HPDE6-E6E7 (cell line): Measurements from ENCODE around the gene CHST8.

Experiments used
- DNase-seq: peaks from one replicate; pipeline ENCODE4 v3.0.0; 2011; ENCODE audit warnings: missing footprints; ENCODE audit errors: extremely low spot score

CHST8 gene

DNA sequence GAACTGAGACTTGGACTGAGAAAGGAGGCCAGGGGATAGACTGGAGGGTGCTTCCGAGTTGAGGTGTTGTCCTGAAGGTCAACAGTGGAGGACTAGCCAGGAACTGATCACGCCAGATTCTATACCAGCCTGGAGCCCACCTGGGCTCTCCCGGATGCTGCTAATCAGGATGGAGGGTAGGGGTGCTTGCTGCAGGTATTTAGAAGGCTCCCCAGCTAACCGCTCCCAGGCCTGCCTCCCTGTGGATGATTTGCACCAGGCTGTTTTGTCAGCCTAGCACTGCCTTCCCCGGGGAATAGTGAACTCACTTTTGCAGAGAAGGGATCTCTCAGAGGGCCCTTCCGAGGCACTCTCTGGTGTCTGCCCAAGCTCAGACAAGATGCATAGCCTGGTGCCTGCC is 114.4 kb downstream of the CHST8 start:
- no peak for DNase-seq

DNA sequence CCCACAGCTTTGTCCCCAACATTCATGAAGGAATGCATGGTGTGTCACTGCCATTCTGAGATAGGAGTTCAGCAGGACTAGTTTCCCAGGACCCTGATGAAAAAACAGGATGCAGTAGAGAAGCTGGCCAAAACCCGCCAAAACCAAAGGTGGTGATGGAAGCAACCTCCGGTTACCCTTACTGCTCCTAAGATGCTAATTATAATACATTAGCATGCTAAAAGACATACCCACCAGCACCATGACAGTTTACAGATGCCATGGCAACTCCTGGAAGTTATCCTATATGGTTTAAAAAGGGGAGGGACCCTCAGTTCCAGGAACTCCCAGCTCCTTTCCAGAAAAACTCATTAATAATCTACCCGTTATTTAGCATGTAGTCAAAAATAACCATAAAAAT is 115.0 kb downstream of the CHST8 start:
- DNase-seq = no peak

DNA sequence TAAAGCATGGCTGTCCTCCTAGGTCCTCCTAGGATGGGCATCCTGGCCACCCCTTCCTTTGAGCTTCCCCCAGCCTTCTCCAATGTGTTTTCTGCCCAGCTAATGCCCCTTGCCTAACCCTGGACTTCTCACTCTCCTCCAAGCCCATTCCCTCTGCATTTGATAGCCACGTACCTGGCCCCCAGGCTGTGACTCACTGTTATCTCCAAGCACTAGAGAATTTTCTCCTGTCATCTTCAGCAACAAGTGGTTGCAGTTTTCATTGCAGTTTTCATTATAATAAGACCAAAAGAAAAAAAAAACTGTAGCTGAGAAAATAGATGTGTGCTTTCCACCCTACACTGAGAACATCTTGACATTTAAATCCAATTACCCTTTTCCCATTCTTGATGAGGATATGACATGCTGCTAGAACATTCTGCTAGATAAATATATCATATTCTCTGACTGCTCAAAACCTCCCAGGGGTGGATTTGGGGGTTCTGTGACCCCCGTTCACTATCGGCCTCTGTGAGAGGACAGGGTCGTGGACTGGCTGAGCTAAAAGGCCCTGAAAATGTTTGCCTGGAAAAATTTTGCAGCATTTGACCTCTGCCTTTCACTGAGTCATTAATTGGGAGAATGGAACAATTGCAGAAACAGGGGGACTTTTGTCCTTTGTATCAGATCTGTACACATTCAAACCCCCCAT is 116.1 kb downstream of the CHST8 start:
- no peak for DNase-seq

DNA sequence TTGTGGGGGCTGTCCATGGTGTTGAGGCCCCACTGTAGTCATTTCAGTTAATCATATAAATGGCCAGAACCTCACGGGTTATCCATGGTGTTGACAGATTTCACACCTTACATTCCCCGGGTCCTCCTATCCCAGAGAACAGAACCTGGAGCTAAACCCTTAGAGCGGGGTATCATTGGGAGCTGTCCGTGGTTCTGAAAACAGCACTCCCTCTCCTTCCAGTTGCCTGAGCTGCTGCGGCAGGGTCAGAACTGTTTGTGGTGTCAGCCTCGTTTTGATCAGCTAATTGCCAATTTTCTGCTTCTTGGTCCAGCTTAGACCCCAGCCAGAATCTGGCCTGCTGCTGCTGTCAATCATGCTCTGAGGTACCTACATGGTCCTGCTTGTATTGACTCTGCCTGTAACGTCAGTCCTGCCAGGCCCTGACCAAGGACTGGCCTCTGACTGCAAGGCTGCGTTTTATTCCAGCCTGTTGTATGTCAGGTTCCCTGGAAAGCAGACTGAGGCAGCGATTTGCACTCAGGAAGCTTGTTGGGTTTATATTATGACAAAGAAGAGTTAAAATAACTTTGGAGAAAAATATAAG is 119.2 kb downstream of the CHST8 start:
- peak; percentile 15 for DNase-seq

DNA sequence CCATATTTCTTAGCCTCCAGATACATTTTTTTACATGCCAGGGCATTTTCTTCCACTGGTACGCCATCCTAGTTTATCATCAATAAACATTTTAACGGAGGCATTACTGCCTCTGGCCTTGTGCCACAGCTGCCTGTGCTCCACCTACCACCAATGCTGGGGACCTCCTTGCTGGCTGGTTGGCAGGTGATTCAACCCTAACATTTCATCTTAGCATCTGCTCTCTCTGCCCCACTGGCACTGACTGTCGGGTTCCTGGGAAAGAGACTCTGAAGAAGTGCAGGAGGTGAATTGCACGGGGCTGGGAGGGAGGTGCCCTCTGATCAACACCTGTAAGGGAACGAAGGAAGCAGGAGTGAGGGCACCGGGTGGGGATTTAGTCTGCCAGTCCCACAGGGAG is 123.5 kb downstream of the CHST8 start:
- DNase-seq = no peak

DNA sequence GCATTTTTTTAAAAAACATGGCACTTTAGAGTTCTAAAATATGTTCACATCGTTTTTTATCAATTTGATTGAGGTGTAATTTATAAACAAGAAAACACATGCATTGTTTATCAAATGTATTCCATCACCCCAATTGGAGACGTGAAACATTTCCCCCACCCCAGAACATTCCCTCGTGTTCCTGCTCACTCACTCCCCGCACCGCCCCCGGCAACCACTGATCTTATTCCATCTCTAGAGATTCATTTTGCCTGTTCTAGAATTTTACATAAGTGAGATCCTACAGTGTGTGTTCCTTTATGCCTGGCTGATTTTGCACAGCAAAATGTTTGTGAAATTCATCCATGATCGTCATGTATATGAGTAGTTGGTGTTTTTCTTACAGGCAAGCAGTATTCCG is 124.4 kb downstream of the CHST8 start:
- no peak for DNase-seq

DNA sequence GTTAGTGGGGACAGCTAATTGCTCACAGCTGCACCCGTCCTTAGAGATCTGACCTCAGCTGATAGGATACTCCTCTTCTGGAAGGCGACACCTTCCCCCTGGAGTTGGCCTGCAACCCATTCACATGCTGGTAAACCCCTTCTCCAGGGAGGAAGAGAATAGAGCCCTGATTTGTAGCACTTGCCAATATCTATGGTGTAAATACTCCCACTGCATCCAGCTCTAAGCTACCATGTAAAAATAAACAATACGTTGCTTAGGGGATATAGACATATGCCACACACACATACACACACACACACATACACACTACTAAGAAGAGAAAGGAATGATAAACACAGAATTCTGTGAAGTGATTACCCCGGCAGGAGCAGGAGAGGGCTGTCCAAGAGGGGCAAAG is 125.5 kb downstream of the CHST8 start:
- DNase-seq = no peak

DNA sequence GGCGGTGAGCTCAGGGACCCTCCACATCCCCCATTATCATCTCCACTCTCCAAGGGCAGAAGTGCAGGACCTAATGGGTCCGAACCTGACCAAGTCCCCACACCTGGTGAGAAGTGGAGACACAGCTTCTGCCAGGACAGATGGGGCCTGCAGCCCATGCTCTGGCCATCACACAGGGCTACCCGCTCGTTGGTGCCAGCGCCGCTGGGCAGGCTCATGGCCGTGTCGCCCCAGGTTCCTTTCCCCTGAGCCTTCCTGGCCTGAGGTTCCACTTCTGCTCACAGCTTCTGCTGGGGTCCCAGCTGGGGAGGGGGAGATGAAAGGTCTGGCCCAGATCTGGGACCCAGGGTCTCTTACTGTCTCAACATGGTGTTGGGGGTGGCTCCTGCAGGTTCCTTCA is 126.5 kb downstream of the CHST8 start:
- DNase-seq = no peak

DNA sequence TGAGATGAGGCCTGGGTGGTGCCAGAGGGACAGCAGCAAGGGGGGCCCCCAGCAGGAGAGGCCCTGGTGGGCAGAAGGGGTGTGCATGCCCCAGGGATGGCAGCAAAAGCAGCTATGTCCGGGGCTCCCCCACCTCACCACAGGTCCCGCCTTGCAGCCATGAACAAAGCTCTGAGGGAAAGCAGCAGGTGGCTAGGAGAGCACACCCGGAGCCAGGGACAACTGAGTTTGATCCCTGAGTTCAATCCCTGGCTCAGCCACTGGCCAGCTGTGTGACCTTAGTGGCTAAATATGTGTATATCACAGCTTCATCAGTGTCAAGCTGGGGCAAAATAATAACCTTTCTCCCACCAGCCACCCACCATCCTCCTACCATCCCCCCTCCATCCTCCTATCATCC is 127.3 kb downstream of the CHST8 start:
- no peak for DNase-seq

DNA sequence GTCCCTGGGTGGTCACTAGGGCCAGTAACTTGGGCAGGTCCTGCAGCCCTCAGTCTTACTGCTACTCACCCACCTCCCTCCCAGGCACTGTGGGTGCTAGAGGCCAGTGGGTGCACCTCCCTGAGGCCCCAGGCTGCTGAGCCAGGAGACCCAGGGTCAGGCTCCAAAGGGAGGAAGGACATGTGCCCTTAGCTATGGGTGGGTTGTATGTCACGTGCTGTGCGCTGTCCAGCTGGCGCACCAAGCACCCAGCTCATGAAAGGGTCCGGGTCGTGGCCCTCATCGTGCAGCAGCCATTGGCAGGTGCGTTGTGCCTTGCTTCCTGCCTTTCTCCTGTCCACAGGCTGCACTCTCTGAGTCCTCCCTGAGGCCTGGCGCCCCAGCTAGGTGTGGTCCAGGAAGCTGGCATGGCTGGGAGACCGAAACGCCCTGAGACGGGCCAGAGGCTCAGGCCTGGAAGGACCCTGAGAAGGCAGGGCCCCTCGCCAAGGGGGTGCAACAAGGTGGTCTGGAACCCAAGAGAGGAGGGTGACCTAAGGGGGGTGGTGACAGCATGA is 127.9 kb downstream of the CHST8 start:
- no peak for DNase-seq

DNA sequence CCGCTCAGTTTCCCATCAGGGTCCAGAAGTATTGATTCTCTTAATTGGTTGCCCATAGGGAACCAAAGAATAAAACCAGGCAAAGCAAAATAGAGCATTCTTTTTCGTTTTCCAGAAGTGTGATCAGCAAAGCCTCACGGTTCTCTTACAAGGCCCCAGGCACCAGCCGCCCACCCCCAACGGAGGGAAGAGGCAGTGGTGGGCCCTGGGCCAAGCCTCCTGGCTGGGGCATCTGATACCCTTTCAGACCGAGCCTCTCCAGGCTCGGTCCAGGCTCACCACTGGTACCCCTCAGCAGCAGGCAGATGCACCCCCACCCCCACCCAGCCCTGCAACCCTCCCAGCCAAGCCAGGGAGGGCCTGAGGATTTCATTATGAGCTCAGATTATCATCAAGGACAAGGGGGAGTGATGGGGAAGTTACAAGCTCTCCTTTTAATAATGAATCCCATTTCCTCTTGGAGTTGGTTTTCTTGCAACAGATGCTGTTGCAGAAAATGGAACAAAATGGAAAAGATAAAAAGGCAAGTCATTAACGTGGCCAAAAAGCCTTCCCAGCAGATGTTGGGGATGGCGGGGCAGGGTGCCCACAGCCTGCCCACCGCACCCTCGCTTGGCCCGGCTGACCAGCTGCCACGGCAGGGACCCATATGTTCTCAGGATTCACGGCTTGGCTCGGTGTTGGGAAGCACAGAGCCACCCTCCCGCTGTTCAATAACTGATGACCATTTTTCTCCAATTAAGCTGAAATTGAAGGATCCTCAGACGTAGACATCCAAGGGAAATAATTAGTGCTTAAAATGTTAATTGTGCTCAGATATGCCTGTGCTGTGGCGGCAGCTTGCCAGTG is 129.1 kb downstream of the CHST8 start:
- DNase-seq = no peak

DNA sequence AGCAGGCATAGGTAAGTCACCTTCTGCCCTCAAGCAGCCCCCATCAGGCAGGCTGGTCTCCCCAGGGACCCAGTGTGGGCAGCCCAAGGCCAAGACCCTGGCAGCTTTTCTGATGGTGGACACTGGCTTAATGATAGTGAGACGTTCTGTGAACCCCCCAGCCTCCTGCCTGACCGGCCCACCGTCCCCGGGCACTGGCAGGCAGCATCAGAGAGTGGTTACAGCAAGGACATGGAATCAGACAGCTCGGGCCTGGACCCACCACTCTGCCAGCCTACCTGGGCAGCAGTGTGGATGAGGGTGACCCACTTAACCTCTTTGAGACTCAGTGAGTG is 129.7 kb downstream of the CHST8 start:
- no peak for DNase-seq

DNA sequence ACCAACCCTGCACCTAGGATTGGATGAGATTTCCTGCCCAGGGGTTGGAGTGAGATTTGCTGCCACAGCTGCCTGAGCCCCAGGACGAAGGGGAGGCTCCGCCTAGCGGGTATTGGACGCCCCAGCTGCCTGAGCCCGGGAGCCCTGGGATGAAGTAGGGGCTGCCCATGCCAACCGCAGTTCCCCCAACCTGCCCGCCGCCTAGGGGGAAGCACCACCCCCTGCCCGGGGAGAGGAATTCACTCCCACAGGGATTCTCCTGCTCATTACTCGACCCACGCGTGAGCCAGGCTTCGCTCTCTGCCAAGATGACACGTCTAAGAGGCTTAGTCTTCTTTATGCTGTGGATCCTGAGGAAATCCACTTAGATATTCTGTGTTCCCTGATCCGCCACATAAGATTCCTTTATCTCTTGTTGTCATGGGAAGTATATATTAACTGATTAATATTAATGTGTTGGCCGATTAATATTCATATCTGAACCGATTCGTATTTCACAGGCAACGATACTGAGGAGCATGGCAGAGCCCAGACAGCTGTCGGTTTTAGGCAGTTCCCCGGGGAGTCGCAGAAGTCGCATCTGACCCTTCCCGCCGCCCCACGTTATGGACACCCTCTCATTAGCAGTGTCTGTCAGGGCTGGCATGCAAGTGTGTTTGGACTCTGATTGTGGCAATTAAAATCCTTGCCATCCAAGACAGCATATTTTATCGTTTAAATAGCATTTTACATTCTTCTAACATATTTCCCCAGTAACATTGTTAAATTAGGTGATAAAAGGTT is 130.5 kb downstream of the CHST8 start:
- no peak for DNase-seq

DNA sequence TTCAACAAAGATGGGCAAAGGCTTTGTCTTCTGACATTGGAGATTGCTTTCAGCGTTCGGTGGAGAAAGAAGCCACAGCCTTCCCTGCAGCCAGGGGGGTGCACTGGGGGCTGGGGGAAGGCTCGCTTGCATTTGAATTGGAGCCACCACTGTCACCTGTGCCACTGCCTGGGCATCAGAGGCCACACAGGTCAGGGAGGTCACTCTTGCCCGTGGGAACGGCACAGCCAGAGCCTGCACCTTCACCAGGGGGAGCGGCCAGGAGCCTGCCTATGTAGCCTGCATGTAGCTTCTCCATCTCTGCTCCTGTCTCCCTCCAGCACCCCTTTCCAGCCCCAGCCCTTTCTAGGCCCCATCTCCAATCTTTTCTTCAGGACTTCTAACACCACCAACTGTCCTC is 131.2 kb downstream of the CHST8 start:
- DNase-seq = no peak

DNA sequence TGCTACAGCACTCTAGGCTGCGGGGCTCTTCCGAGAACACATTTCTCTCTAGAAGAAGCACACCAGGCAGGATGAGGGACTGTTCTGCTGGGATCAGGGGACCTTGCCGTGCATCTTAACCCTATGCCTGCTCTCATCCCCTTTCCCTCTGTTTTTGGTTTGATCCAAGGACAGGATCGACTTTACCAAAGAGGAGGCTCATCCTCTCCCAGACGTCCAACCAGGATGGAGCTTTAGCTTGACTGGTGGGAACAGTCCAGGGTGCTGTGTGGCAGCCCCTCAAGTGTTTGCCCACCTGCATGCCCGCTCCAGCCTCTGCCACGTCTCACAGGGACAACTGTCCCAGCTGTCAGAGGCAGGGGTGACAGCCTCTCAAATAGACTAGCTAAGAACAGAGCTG is 132.6 kb downstream of the CHST8 start:
- DNase-seq = no peak

DNA sequence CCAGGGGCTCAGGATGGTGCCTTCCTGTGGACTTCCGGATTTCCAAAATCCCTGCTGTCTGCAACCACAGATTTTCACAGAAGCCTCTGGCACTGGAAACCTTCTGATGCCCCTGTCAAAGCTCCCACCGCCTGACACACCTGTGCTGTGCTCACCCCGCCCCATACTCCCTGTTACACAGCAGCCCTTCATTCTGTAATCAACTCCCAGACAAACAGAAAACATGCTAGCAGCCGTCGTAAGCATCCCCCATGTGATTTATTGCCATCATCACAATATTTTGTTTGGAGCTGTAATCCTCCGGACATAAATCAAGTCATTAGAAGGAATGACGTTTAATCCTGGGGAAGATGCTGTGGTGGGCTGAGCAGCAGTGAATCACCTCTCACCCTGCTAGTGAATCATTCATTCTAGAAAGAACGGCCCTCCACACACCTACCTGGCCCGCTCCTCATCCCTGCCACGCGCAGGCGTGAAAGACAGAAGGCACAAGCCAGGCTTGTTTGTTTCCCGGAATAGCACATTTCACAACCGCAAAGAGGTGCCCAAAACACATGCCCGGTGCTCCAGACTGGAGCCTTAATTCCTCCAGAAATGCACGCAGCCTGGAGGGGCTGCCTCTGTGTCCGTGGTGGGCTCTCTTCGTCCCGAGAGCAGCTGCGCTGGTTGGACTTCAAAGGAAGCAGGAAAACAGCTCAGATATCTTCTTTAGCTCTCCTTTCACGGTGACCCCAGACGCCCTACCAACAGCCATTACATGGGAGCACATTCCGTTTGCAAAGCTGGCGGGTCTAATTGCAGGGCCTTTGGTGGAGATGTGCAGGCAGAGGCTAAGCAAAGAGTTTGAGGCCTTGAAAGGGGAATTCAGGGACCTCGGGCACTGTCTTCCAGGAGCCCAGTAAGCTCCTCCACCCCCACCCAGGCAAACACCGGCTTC is 133.6 kb downstream of the CHST8 start:
- DNase-seq = no peak

DNA sequence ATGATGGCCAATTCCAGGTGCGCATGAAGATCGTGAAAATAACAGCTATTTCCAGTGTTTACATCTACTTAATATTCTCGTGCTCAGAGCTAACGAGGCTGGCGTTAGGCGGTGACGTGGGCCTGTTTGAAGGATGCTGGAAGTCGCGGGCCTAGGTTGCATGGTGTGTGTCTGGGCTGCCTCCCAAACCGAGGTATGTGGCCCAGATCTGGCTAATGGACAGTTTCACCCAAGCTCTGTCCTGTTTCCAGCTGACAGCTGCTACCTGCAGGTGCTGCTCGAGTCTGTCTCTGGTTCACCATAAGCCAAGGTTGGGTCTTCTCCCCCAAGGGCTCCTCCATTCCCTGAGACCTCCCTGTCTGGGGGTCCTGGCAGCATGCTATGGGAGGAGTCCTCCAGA is 134.4 kb downstream of the CHST8 start:
- DNase-seq = no peak

DNA sequence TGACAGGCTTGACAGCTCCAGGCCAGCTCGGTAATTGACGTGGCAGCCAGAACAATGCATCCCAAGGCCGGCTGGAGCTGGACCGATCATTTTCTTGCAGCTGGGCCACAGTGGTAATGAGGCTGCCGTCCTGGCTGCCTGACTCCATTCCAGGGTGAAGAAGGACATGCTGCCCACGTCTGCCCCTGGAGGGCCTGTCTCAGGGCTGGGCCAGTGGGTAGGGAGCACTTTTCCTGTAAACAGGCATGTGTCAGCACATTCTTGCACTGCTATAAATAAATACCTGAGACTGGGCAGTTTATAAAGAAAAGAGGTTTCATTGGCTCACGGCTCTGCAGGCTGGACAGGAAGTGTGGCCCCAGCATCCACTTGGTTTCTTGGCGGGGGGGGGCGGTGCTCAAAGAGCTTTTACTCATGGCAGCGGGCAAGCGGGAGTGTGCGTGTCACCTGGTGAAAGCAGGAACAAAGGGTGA is 136.8 kb downstream of the CHST8 start:
- no peak for DNase-seq

DNA sequence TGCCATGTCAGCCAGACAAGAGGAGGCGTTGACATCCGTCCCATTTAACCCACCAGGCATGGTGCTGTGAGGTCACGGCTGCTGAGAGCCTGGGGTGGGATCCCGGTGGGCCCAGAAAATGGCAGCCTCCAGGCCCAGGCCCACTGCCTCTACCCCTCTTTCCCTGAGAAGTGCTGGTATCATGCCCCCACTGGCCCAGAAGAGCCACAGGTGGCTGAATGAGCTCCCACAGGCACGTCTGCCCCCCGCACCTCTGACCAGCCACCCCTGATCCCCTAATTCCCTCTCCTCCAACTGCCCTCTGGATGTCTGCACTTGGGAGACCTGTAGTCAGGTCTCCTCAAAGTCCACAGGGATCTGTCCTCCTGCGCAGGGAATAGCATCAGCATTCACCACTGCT is 137.6 kb downstream of the CHST8 start:
- DNase-seq = no peak

DNA sequence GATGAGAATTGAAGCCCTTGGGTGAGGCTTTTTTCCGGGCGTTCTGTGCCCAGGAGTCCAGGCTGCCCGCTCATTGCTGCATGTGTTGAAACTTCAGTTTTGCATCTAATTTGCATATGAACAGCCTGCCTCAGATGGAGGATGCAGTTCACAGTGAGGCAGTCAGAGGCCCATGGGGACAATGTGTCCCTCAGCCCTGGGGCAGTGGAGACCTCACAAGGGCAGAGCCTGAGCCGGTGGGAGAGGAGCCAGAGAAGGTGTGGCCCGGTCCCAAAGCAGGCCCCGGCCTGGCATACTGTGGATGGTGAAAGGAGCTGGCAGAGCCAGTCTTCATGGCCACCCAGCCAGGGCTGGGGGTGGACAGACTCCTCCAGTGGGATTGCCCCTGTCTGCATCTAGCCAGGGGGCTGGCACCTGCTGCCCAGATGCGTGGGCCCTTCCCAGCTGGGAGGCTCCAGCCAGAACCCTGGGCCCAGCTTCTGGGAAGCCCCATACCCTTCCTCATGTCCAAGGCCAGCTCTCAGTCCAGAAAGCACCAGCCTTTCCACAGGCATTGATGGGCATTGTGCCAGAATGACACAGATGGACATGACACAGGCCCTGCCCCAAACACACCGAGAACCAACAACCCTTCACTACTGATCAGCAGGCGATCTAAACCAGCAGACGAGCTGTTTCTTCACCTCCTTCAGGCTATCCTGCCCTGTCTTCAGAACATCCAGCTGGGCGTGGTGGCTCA is 142.0 kb downstream of the CHST8 start:
- DNase-seq = no peak
